Activated naive CD4-positive, alpha-beta T cell treated with anti-CD3 and anti-CD28 coated beads for 36 hours (primary cell): ENCODE results near the gene DHH. TPM values are rescaled to one million over a fixed set of nuclear protein-coding genes. Genes with fewer than 3 reads are reported as not detected.

Source experiments
- CTCF ChIA-PET: fragments of 350-600 bp; sonication (Branson Sonifier 250); formaldehyde crosslinking; loops from one replicate; lab custom pipeline; 2021; ENCODE audit warnings: antibody characterized with exemption; lab: Charles Lee
- DNase-seq: peaks from one replicate; pipeline ENCODE4 v3.0.0-alpha.2; 2020
- H3K27ac Mint-ChIP-seq: one replicate; pipeline ENCODE4 v1.8.0; 2021; ENCODE audit warnings: mild to moderate bottlenecking, mixed read lengths
- H3K27me3 Mint-ChIP-seq: one replicate; pipeline ENCODE4 v1.8.0; 2021; ENCODE audit warnings: low read depth, mixed read lengths
- H3K36me3 Mint-ChIP-seq: one replicate; pipeline ENCODE4 v1.8.0; 2021; ENCODE audit warnings: low read depth, mixed read lengths
- H3K4me1 Mint-ChIP-seq: one replicate; pipeline ENCODE4 v1.8.0; 2021; ENCODE audit warnings: low read depth, mixed read lengths
- H3K4me3 Mint-ChIP-seq: one replicate; pipeline ENCODE4 v1.8.0; 2021; ENCODE audit warnings: mild to moderate bottlenecking, moderate library complexity, mixed read lengths
- H3K9me3 Mint-ChIP-seq: one replicate; pipeline ENCODE4 v1.8.0; 2021; ENCODE audit warnings: mixed read lengths
- intact Hi-C: fragments of 100-400 bp; cut with micrococcal nuclease; formaldehyde crosslinking; loops from one replicate; pipeline ENCODE4 v1.15.1; 2023
- total RNA-seq, 2 experiments: library from RNA; stranded (reverse); gene quantifications; one replicate each; pipeline ENCODE4 v1.2.3, GENCODE V29; 2021

The DHH gene
- total RNA-seq, 2 experiments from 2014 or later, result 0.07 TPM; not detected in 1

DNA sequence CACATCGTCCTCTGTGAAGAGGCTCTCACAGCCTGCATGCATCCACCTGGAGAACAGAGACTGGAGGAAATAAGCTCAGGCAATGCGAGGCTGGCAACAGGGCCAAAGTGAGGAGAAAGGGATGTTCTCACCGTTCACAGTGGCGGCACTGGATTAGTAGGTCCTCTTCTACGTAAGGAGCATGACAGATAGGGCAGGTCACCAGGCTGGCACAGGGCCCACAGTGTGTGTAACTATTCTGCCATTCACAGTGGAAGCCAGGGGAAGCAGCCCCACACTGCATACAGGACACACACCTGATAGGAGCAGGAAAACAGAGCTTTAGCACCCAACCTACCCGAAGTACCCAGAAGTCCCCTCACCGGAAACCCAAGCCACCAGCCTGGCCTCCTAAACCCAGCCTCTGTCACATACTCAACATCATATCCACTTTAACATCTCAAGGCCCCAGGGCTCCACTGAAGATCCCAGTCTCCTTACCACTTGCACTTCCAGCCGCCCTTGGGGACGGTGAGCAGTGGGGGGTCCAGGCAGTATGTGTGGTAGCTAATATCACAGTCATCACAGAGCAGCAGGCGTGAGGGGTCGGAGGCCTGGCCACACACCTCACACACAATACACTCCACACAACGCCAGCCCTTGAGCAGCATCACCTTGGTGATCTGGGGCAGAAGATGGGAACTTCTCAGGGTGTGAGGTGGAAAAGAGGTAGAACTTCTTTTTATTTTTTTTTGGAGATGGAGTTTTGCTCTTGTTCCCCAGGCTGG is 48.3 kb downstream of the DHH start:
- CTCF ChIA-PET, result interaction anchor here (0.6 to 1.6 kb wide), 9 partner anchors 10 to 520 kb away, joined by 3 to 8 read pairs (median 4); no protein-coding TSS in a partner anchor
- no peaks in the 10 kb centered on the region for H3K27me3 Mint-ChIP-seq
- intact Hi-C loops, result no loop called here
- peaks cover 53% of the 10 kb centered on the region for H3K36me3 Mint-ChIP-seq
- H3K4me3 Mint-ChIP-seq, result no peak overlapping the region
- H3K9me3 Mint-ChIP-seq, result no peaks in the 10 kb centered on the region
- H3K27ac Mint-ChIP-seq, result no peak overlapping the region
- H3K4me1 Mint-ChIP-seq, result peaks cover 2% of the 10 kb centered on the region
- no peak for DNase-seq

DNA sequence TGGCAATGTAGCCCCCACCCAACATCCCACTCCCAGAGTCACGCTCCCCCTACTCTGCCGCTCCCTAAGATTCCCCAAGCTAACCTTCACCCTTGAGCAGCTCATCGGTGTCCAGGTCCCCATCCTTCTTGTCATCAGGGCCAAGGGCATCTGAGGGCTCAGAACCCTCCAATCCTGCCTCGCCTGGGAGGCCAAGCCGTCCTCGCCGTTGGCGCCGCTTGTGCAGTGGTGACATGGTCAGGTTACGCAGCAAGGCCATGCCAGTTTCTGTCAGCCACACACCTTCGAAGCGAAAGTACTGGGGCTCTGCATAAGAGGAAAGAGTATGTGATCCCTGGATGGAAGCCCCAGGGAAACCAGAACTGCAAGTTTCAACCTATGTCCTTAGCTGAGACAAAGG is 49.9 kb downstream of the DHH start:
- intact Hi-C loops, result no loop called here

DNA sequence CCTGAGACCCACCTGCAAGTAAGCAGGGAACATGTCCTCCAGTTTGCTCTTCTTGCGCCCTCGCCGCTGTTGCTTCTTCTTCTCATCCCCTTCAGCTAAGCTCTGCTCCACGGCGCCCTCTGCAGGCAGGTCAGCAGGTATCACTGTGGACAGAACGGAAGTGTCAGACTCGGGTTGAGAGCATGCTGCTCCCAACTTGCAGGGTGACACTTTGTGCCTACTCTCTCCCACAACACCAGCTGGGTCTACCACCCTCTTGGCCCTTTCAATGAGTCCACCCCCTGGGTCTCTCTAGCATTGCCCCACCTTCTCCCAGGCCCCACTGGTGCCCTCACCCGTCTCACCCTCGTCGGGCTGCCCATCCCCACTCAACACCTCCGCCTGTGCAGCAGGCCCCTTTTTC is 50.7 kb downstream of the DHH start:
- DNase-seq, result peak; percentile 85
- intact Hi-C loops, result loop anchor here (2.0 kb wide), 1 partner anchor 47 kb away; no protein-coding TSS in a partner anchor
- CTCF ChIA-PET, result interaction anchor here (0.6 to 2.8 kb wide), 32 partner anchors 8 to 163 kb away, joined by 3 to 28 read pairs (median 4); partner anchors contain the start of genes ARF3, DHH and PRKAG1
- H3K4me3 Mint-ChIP-seq, result no peak overlapping the region
- H3K9me3 Mint-ChIP-seq, result no peaks in the 10 kb centered on the region
- peaks cover 2% of the 10 kb centered on the region for H3K4me1 Mint-ChIP-seq
- no peak overlapping the region for H3K27ac Mint-ChIP-seq
- H3K27me3 Mint-ChIP-seq, result no peaks in the 10 kb centered on the region
- H3K36me3 Mint-ChIP-seq, result peaks cover 47% of the 10 kb centered on the region

More for the DNA sequence above, 49.9 kb downstream of the DHH start:
- Mint-ChIP-seq H3K4me3 (no peak overlapping the region), H3K36me3 (peaks cover 48% of the 10 kb centered on the region), H3K27ac (no peak overlapping the region), H3K27me3 (no peaks in the 10 kb centered on the region), H3K4me1 (peaks cover 2% of the 10 kb centered on the region), H3K9me3 (no peaks in the 10 kb centered on the region)
- CTCF ChIA-PET, result interaction anchor here (0.6 to 2.8 kb wide), 15 partner anchors 9 to 164 kb away, joined by 3 to 28 read pairs (median 5); partner anchors contain the start of genes ARF3 and DHH
- no peak for DNase-seq

DNA sequence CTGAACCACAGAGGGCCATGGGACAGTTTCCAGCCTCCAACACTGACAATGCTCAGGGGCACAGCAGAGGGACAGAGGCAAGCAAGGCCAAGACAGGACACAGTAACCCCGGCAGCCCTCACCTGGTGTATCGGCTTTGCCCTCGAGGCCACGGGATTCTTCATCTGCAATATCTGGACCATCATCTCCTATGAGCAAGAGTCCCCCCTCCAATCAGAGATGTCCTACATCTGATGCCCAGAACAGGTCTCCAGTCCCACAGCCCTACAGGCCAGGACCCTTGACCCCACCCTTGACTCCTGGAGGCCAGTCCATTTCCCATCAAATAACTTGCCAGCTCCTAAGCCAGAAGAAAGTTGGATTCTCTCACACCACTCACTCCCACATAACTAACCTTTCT is 51.4 kb downstream of the DHH start:
- peaks cover 43% of the 10 kb centered on the region for H3K36me3 Mint-ChIP-seq
- H3K4me1 Mint-ChIP-seq, result peaks cover 2% of the 10 kb centered on the region
- H3K27me3 Mint-ChIP-seq, result no peaks in the 10 kb centered on the region
- CTCF ChIA-PET, result interaction anchor here (0.6 to 2.8 kb wide), 31 partner anchors 8 to 137 kb away, joined by 3 to 28 read pairs (median 4); partner anchors contain the start of genes ARF3, DHH and PRKAG1
- no peak for DNase-seq
- intact Hi-C loops, result loop anchor here (2.0 kb wide), 1 partner anchor 46 kb away; no protein-coding TSS in a partner anchor
- no peak overlapping the region for H3K4me3 Mint-ChIP-seq
- H3K9me3 Mint-ChIP-seq, result no peaks in the 10 kb centered on the region
- no peak overlapping the region for H3K27ac Mint-ChIP-seq

DNA sequence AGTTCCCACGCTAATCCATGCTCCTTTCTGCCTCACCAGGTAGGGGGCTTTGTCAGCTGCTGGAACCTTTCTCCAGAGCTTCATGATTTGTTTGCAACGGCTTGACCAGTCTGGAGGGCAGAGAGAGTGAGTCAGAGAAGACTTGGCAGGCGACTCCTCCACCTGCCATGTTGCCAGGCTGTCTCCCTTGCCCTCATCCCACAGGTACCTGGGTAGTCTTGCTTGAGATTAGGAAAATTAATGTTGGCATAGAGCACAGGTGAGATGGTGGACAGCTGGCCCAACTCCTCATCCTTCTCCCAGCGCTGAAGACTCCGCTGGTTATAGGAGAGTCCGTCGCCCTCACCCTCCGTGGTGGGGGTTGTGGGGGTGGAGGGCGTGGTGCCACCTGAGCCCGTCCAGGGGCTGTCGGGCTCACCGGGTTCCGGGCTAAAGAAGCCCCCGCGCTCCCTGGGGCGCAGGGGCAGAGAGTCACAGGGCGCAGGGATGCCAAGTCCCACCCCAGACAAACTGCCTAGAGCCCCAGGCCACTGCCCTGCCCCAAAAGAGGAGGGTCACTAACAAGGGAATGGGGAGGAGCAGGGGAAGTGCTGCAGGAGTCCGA is 52.6 kb downstream of the DHH start:
- Mint-ChIP-seq H3K27ac (no peak overlapping the region), H3K27me3 (no peaks in the 10 kb centered on the region), H3K36me3 (peaks cover 32% of the 10 kb centered on the region), H3K9me3 (no peaks in the 10 kb centered on the region), H3K4me1 (peaks cover 2% of the 10 kb centered on the region), H3K4me3 (no peak overlapping the region)
- intact Hi-C loops, result loop anchor here (2.0 kb wide), 1 partner anchor 45 kb away; no protein-coding TSS in a partner anchor
- CTCF ChIA-PET, result interaction anchor here (2.5 kb wide), 1 partner anchor 21 kb away, joined by 10 read pairs; no protein-coding TSS in a partner anchor
- DNase-seq, result no peak

DNA sequence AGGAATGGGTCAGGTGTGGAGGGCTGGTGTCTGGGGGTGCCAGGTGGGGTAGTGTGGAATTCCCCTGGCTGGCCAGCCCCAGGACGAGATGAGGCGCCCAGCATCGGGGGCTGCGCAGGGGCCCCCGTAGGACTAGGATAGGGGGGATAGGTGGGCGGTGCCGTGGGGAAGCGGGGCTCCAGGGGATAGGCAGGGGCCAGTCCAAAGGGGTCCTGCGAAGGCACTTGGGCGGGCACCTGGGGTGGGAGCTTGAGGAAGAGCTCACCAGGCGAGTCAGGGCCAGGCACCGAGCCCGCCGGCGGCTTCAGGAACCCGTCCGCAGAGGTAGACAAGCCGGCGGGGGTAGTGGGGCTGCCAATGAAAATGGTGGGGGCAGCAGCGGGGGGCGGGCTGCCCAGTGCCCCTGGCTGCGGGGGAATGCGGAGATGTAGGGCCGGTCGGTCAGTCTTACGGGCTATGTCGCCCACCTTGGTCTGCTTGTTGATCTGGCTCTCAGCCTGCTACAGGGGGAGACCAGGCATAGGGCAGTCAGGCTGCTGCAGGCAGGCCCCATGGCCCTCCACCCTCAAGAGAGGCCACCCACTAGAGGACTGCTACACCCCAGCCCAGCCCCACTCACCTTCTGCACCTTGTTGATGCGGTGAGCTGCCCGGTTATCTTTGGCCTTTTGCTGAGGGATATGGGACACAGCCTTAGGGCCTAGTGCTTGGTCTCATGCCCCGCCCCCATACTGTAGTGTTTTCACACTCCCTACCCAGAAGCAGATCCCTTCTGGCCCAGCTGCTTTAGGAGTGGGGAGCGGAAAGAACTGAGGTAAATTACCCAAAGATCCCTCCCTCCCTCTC is 53.3 kb downstream of the DHH start:
- H3K27ac Mint-ChIP-seq, result no peak overlapping the region
- no peak for DNase-seq
- CTCF ChIA-PET, result interaction anchor here (2.5 kb wide), 1 partner anchor 21 kb away, joined by 10 read pairs; no protein-coding TSS in a partner anchor
- H3K4me3 Mint-ChIP-seq, result no peak overlapping the region
- H3K27me3 Mint-ChIP-seq, result no peaks in the 10 kb centered on the region
- peaks cover 2% of the 10 kb centered on the region for H3K4me1 Mint-ChIP-seq
- peaks cover 29% of the 10 kb centered on the region for H3K36me3 Mint-ChIP-seq
- intact Hi-C loops, result no loop called here
- H3K9me3 Mint-ChIP-seq, result no peaks in the 10 kb centered on the region

DNA sequence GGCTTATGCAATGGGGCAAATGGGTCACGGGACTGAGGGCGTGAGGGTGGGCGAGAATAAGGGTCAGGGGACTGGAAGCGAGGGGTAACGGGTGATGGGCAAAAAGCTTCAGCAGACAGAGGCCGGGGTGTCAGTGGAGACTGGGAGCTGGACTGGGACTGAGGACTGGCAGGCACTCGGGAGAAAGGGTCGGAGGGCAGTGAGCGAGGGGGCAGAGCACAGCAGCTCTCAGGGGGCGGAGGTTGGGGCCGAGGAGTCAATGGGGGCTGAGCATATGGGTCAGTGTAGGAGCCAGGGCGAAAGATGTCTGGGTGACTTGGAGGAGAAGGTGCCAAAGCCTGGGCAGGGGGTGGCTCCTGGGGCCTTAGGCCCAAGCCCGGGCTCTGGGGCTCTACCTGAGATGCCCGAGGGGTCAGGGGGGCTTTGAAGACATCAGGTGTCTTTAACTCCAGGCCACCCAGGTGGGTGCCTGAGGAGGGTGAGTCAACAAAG is 54.2 kb downstream of the DHH start:
- no peak overlapping the region for H3K27ac Mint-ChIP-seq
- intact Hi-C loops, result no loop called here
- no peaks in the 10 kb centered on the region for H3K9me3 Mint-ChIP-seq
- DNase-seq, result no peak
- no peaks in the 10 kb centered on the region for H3K27me3 Mint-ChIP-seq
- peaks cover 2% of the 10 kb centered on the region for H3K4me1 Mint-ChIP-seq
- H3K4me3 Mint-ChIP-seq, result no peak overlapping the region
- H3K36me3 Mint-ChIP-seq, result peaks cover 25% of the 10 kb centered on the region
- CTCF ChIA-PET, result interaction anchor here (2.5 kb wide), 1 partner anchor 20 kb away, joined by 10 read pairs; no protein-coding TSS in a partner anchor

DNA sequence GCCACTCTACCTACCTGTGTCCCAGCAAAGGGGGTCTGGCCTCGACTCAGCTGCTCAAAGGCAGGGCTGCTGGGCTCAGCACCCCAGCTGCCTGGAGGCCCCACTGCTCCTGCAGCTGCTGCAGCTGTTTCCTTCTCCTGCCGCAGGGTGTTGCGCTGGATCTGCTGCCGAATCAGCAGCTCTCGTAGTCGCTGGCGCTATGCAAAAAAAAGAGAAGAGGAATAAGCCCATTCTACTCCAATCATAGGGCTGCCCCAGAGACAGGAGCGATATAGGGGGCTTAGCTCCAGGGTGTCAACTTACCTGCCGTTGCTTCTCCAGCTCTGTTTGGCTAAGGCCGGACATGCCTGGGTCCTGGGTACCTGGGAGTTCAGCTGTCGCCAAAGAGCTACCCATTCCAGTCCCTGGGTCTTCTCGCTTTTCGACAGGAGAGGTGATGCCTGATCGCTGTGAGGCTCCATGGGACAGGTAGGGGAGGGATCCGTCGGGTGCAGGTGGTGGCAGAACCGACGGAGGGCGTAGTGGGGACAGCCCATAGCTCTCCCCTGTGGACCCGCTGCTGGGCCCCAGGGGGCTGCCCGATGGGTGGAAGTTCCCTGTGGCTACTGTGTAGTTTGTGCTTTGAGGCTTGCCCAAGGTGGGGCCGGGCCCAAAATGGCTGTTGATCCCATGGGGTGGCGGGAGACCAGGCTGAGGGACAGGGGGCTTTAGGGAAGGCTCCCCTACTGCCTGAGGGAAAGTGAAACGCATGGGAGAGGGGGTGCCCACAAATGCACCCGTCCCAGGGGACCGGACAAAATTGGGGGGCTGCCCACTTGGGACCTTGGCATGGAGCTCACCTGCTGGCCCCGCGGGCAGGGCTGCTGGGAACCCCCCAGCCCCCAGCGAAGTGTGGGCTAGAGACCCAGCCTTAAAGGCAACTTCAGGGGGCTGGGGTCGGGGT is 54.9 kb downstream of the DHH start:
- DNase-seq, result no peak
- intact Hi-C loops, result no loop called here
- Mint-ChIP-seq H3K36me3 (peaks cover 22% of the 10 kb centered on the region), H3K4me3 (no peak overlapping the region), H3K27me3 (no peaks in the 10 kb centered on the region), H3K27ac (no peak overlapping the region), H3K4me1 (peaks cover 2% of the 10 kb centered on the region), H3K9me3 (no peaks in the 10 kb centered on the region)
- CTCF ChIA-PET, result interaction anchor here (1.4 to 2.5 kb wide), 3 partner anchors 9 to 59 kb away, joined by 4 to 10 read pairs (median 5); no protein-coding TSS in a partner anchor

DNA sequence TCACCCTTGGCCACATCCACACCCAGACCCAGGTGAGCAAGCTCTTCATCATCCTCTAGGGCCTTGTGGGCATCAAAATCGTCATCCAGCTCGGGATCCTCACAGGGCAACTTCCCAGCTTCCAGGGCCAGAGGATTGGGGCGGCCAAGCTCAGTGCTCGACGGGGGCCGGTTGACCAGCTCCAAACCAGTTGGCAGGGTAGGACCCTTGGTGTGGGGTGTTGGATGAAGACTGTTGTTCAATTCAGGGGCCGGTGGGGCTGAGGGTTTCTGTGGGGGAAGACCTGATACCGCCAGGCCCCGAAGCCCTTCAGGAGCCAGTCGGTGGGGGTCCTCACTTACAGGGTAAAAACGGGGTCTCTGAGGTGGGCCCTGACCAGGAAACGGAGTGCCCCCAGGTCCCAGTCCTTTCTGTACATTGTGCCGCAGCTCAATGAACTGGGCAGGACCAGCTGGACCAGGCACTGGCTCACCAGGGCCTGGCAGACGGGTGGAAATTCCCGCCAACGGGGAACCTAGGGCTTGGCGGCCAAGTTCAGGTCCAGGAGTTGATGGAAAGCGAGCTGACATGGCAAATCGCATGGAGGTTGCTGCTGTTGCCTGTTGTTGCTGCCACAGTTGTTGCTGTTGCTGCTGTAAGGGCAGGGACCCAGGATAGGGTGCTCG is 56.2 kb downstream of the DHH start:
- H3K9me3 Mint-ChIP-seq, result no peaks in the 10 kb centered on the region
- H3K27ac Mint-ChIP-seq, result no peak overlapping the region
- CTCF ChIA-PET, result interaction anchor here (1.2 to 1.5 kb wide), 4 partner anchors 11 to 60 kb away, joined by 3 to 5 read pairs (median 4); no protein-coding TSS in a partner anchor
- DNase-seq, result no peak
- peaks cover 15% of the 10 kb centered on the region for H3K36me3 Mint-ChIP-seq
- no peaks in the 10 kb centered on the region for H3K4me1 Mint-ChIP-seq
- intact Hi-C loops, result no loop called here
- H3K4me3 Mint-ChIP-seq, result no peak overlapping the region
- no peaks in the 10 kb centered on the region for H3K27me3 Mint-ChIP-seq

DNA sequence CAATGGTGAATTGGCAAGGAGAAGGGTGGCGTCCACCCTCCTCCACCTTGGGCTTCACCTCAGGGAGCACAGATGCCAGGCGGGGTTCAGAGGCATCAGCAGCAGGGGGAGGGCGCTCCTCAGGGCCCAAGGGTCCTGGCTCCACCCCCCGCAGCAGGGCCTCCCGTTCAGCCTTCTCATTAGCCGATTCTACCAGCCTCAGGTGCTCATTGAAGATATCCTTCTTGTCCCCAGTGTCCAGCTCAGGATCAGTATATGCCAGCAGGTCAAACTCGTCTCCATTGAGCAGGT is 56.7 kb downstream of the DHH start:
- intact Hi-C loops, result no loop called here
- no peaks in the 10 kb centered on the region for H3K4me1 Mint-ChIP-seq
- CTCF ChIA-PET, result interaction anchor here (1.0 to 1.5 kb wide), 3 partner anchors 41 to 50 kb away, joined by 3 to 5 read pairs (median 3); no protein-coding TSS in a partner anchor
- peaks cover 15% of the 10 kb centered on the region for H3K36me3 Mint-ChIP-seq
- no peak for DNase-seq
- no peak overlapping the region for H3K27ac Mint-ChIP-seq
- H3K4me3 Mint-ChIP-seq, result no peak overlapping the region
- no peaks in the 10 kb centered on the region for H3K9me3 Mint-ChIP-seq
- no peaks in the 10 kb centered on the region for H3K27me3 Mint-ChIP-seq
